Thymus (tissue), 11 donors: ENCODE measurements around the gene LRRC14B. TPM values are rescaled to one million over a fixed set of nuclear protein-coding genes. Genes with fewer than 3 reads are reported as not detected.

Experiments used
- DNase-seq, 9 donors: peaks; one replicate each; pipeline ENCODE4 v3.0.0-alpha.2; 2013; ENCODE audit warnings: low spot score in 9 of 9, low read depth in 6 of 9, missing footprints in 1 of 9
- H3K27ac ChIP-seq, 2 donors: one replicate each; pipeline ENCODE4 v1.5.1; 2013; ENCODE audit warnings: control low read depth in 1 of 2, low read depth in 1 of 2, low read length in 1 of 2, mild to moderate bottlenecking in 1 of 2, moderate library complexity in 1 of 2
- H3K27me3 ChIP-seq, 2 donors: one replicate each; pipeline ENCODE4 v1.5.1; 2013; ENCODE audit warnings: low read length in 1 of 2; ENCODE audit not compliant: control insufficient read depth in 2 of 2, insufficient read depth in 1 of 2
- H3K36me3 ChIP-seq, 2 donors: one replicate each; pipeline ENCODE4 v1.5.1; 2013; ENCODE audit warnings: low read length in 1 of 2, mild to moderate bottlenecking in 1 of 2, moderate library complexity in 1 of 2; ENCODE audit not compliant: control insufficient read depth in 2 of 2, insufficient read depth in 2 of 2
- H3K4me1 ChIP-seq, 2 donors: one replicate each; pipeline ENCODE4 v1.5.1; 2013; ENCODE audit warnings: low read length in 2 of 2; ENCODE audit not compliant: control insufficient read depth in 2 of 2, insufficient read depth in 2 of 2
- H3K4me3 ChIP-seq, 2 donors: one replicate each; pipeline ENCODE4 v1.5.1; 2013; ENCODE audit warnings: low read length in 2 of 2, control low read depth in 1 of 2, mild to moderate bottlenecking in 1 of 2
- H3K9me3 ChIP-seq, 2 donors: one replicate each; pipeline ENCODE4 v1.5.1; 2013; ENCODE audit warnings: low read length in 1 of 2, mild to moderate bottlenecking in 1 of 2; ENCODE audit not compliant: control insufficient read depth in 2 of 2, insufficient read depth in 1 of 2
- WGBS: extraction: QIAGEN DNeasy Blood & Tissue Kit; methylation state at CpG from one replicate; pipeline ENCODE4 v1.1.7; 2013; 5-methylcytosine and 5-hydroxymethylcytosine counted together
- polyA plus RNA-seq: library from polyadenylated mRNA; stranded (reverse); fragments of 200-250 nt; gene quantifications from one replicate; pipeline ENCODE4 v1.2.3, GENCODE V29; 2013
- total RNA-seq: library from RNA; stranded (reverse); fragments of 120-200 nt; gene quantifications from one replicate; pipeline ENCODE4 v1.2.4, GENCODE V29; 2013
- donor health status: healthy.

The LRRC14B gene
- total and polyA plus RNA-seq, 2 donors, result 0.02 to 0.90 TPM

GRCh38 chr5:171801-172331, 19.4 kb upstream of the LRRC14B start:
- H3K9me3 ChIP-seq, result no peaks in the 10 kb centered on the region
- WGBS, result 92% methylated on average over 23 of the region's 23 CpGs
- H3K27ac ChIP-seq, result no peak overlapping the region
- H3K27me3 ChIP-seq, result peaks cover 0 to 2% of the 10 kb centered on the region in 2 donors
- H3K4me3 ChIP-seq, result no peak overlapping the region
- H3K36me3 ChIP-seq, result no peaks in the 10 kb centered on the region
- DNase-seq, result no peak
- H3K4me1 ChIP-seq, result no peaks in the 10 kb centered on the region

GRCh38 chr5:172421-172820, 18.9 kb upstream of the LRRC14B start:
- Histone ChIP-seq H3K27me3 (peaks cover 0 to 2% of the 10 kb centered on the region in 2 donors), H3K4me1 (no peaks in the 10 kb centered on the region), H3K9me3 (no peaks in the 10 kb centered on the region), H3K27ac (no peak overlapping the region), H3K4me3 (no peak overlapping the region), H3K36me3 (no peaks in the 10 kb centered on the region)
- 94% methylated on average over 13 of the region's 13 CpGs for WGBS
- DNase-seq, result no peak

- H3K9me3 ChIP-seq, result no peaks in the 10 kb centered on the region
- no peak overlapping the region for H3K4me3 ChIP-seq
- no peak for DNase-seq
- H3K4me1 ChIP-seq, result no peaks in the 10 kb centered on the region
- H3K27ac ChIP-seq, result no peak overlapping the region
- no peaks in the 10 kb centered on the region for H3K36me3 ChIP-seq
- H3K27me3 ChIP-seq, result peaks cover 0 to 2% of the 10 kb centered on the region in 2 donors
- WGBS, result 85% methylated on average over 17 of the region's 17 CpGs
These were observed 18.4 kb upstream of the LRRC14B start for GRCh38 chr5:172841-173251.

GRCh38 chr5:173392-174290, 17.7 kb upstream of the LRRC14B start:
- no peaks in the 10 kb centered on the region for H3K4me1 ChIP-seq
- no peak for DNase-seq
- H3K27ac ChIP-seq, result no peak overlapping the region
- H3K36me3 ChIP-seq, result no peaks in the 10 kb centered on the region
- H3K27me3 ChIP-seq, result peaks cover 0 to 4% of the 10 kb centered on the region in 2 donors
- H3K9me3 ChIP-seq, result no peaks in the 10 kb centered on the region
- H3K4me3 ChIP-seq, result no peak overlapping the region
- 94% methylated on average over 22 of the region's 22 CpGs for WGBS

- WGBS, result 95% methylated on average over 5 of the region's 5 CpGs
- DNase-seq, result no peak
- Histone ChIP-seq H3K27me3 (peaks cover 0 to 5% of the 10 kb centered on the region in 2 donors), H3K27ac (no peak overlapping the region), H3K36me3 (no peaks in the 10 kb centered on the region), H3K4me1 (no peaks in the 10 kb centered on the region), H3K9me3 (no peaks in the 10 kb centered on the region), H3K4me3 (no peak overlapping the region)
These were observed 17.0 kb upstream of the LRRC14B start for GRCh38 chr5:174291-174600.

- no peak overlapping the region for H3K4me3 ChIP-seq
- WGBS, result 91% methylated on average over 16 of the region's 16 CpGs
- H3K9me3 ChIP-seq, result no peaks in the 10 kb centered on the region
- DNase-seq, result no peak
- H3K36me3 ChIP-seq, result no peaks in the 10 kb centered on the region
- no peaks in the 10 kb centered on the region for H3K4me1 ChIP-seq
- H3K27ac ChIP-seq, result no peak overlapping the region
- peaks cover 0 to 8% of the 10 kb centered on the region in 2 donors for H3K27me3 ChIP-seq
These were observed 16.3 kb upstream of the LRRC14B start for GRCh38 chr5:174876-175465.

- Histone ChIP-seq H3K9me3 (no peaks in the 10 kb centered on the region), H3K36me3 (no peaks in the 10 kb centered on the region), H3K27me3 (peaks cover 0 to 12% of the 10 kb centered on the region in 2 donors), H3K27ac (no peak overlapping the region), H3K4me3 (no peak overlapping the region), H3K4me1 (no peaks in the 10 kb centered on the region)
- WGBS, result 86% methylated on average over 11 of the region's 11 CpGs
- no peak for DNase-seq
These were observed 14.9 kb upstream of the LRRC14B start for GRCh38 chr5:176296-176823.

GRCh38 chr5:178110-178509, 13.2 kb upstream of the LRRC14B start:
- 94% methylated on average over 5 of the region's 5 CpGs for WGBS
- H3K27me3 ChIP-seq, result peaks cover 0 to 12% of the 10 kb centered on the region in 2 donors
- no peaks in the 10 kb centered on the region for H3K4me1 ChIP-seq
- H3K36me3 ChIP-seq, result no peaks in the 10 kb centered on the region
- DNase-seq, result no peak
- H3K4me3 ChIP-seq, result no peak overlapping the region
- H3K27ac ChIP-seq, result no peak overlapping the region
- H3K9me3 ChIP-seq, result no peaks in the 10 kb centered on the region

GRCh38 chr5:179401-179800, 11.9 kb upstream of the LRRC14B start:
- Histone ChIP-seq H3K27me3 (peaks cover 0 to 12% of the 10 kb centered on the region in 2 donors), H3K9me3 (no peaks in the 10 kb centered on the region), H3K4me3 (no peak overlapping the region), H3K36me3 (no peaks in the 10 kb centered on the region), H3K4me1 (no peaks in the 10 kb centered on the region), H3K27ac (no peak overlapping the region)
- 97% methylated on average over 9 of the region's 9 CpGs for WGBS
- no peak for DNase-seq
